ENCODE results near the gene POLR1E.

Gene POLR1E

DNA sequence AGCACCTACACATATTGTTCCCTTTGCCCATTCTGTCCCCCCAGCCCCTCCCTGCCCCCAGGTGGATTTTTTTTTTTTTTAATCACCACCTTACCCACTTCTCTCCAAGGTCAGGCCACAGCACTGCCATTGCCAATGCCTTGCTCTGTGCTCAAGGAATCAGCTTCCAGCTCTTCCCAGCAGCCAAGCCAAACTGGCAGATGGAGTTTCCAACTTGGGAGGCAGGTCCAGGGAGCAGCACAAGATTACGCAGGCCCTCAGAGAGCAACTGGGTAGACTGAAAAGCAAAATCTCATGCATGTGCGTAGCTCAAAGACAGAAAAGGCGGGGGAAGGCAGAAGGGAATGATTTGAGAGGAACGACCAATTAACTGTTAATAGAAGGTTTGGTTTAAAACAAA is 48.1 kb upstream of the POLR1E start:
- Histone ChIP-seq H3K27me3 (replicated peaks; ENCODE audit: insufficient read depth, low read length) (no peaks in the 10 kb centered on the region), H2AFZ (ENCODE audit: low read length) (no peak overlapping the region), H3K27ac (ENCODE audit: low read length) (no peak overlapping the region), H3K9me3 (replicated peaks; ENCODE audit: insufficient read depth, low read length) (no peaks in the 10 kb centered on the region), H3K4me1 (ENCODE audit: low read length) (peaks cover 22% of the 10 kb centered on the region), H3K4me2 (ENCODE audit: low read depth, low read length) (no peak overlapping the region), H3K9ac (ENCODE audit: low read length) (no peak overlapping the region), H4K20me1 (ENCODE audit: insufficient read depth, low read length) (no peaks in the 10 kb centered on the region; the same call in 1 of the 2 replicates), H3F3A (ENCODE audit: insufficient read depth, low read length) (0 out of 2 replicates have a peak, but pooled peaks cover 8% of the 10 kb centered on the region), H3K79me2 (ENCODE audit: low read length) (peaks cover 25% of the 10 kb centered on the region), H3K4me3 (ENCODE audit: low read length) (no peak overlapping the region), H3K36me3 (replicated peaks; ENCODE audit: insufficient read depth, low read length) (peaks cover 5% of the 10 kb centered on the region; the same call in 1 of the 2 replicates), H3K9me2 (replicated peaks; ENCODE audit: insufficient read depth, low read length) (no peaks in the 10 kb centered on the region)
- no peak for DNase-seq
- TF ChIP-seq EZH2phosphoT487 (IDR thresholded peaks at IDR 0.05; ENCODE audit: low read length): no peak
- TF ChIP-seq EZH2 (optimal IDR thresholded peaks at IDR 0.05; ENCODE audit: low read depth, low read length): no peak
- TF ChIP-seq, protein P1, sequence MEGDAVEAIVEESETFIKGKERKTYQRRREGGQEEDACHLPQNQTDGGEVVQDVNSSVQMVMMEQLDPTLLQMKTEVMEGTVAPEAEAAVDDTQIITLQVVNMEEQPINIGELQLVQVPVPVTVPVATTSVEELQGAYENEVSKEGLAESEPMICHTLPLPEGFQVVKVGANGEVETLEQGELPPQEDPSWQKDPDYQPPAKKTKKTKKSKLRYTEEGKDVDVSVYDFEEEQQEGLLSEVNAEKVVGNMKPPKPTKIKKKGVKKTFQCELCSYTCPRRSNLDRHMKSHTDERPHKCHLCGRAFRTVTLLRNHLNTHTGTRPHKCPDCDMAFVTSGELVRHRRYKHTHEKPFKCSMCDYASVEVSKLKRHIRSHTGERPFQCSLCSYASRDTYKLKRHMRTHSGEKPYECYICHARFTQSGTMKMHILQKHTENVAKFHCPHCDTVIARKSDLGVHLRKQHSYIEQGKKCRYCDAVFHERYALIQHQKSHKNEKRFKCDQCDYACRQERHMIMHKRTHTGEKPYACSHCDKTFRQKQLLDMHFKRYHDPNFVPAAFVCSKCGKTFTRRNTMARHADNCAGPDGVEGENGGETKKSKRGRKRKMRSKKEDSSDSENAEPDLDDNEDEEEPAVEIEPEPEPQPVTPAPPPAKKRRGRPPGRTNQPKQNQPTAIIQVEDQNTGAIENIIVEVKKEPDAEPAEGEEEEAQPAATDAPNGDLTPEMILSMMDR (IDR thresholded peaks at IDR 0.05; ENCODE audit: low read length): no peak

DNA sequence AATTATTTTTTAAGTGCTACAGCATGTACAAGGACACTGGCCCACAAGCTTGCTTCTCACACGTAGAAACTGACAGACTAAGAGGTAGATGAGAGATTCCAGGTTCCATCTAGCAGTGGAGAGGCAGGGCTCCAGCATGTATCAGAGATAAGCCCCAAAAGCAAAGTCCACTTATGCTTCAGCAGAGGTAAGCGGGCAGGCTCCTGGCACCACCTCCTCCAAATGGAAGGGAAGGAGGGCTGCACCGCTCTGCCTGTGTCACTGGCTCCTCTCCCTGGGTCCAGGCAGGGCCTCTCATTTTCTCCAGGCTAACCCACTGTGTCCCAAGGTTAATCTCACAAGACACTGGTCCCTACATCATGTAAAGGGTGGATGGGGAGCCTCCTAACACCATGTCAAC is 47.4 kb upstream of the POLR1E start:
- Histone ChIP-seq H3K4me2 (ENCODE audit: low read depth, low read length) (no peak overlapping the region), H3K9me2 (replicated peaks; ENCODE audit: insufficient read depth, low read length) (no peaks in the 10 kb centered on the region), H4K20me1 (ENCODE audit: insufficient read depth, low read length) (no peaks in the 10 kb centered on the region; the same call in 1 of the 2 replicates), H3K27ac (ENCODE audit: low read length) (no peak overlapping the region), H3F3A (ENCODE audit: insufficient read depth, low read length) (0 out of 2 replicates have a peak, but pooled peaks cover 8% of the 10 kb centered on the region), H3K9ac (ENCODE audit: low read length) (no peak overlapping the region), H2AFZ (ENCODE audit: low read length) (no peak overlapping the region), H3K4me3 (ENCODE audit: low read length) (no peak overlapping the region), H3K36me3 (replicated peaks; ENCODE audit: insufficient read depth, low read length) (peaks cover 5% of the 10 kb centered on the region; the same call in 1 of the 2 replicates), H3K9me3 (replicated peaks; ENCODE audit: insufficient read depth, low read length) (no peaks in the 10 kb centered on the region), H3K4me1 (ENCODE audit: low read length) (peaks cover 25% of the 10 kb centered on the region), H3K79me2 (ENCODE audit: low read length) (peaks cover 26% of the 10 kb centered on the region), H3K27me3 (replicated peaks; ENCODE audit: insufficient read depth, low read length) (no peaks in the 10 kb centered on the region)
- TF ChIP-seq EZH2 (optimal IDR thresholded peaks at IDR 0.05; ENCODE audit: low read depth, low read length): no peak
- TF ChIP-seq, protein P1 (IDR thresholded peaks at IDR 0.05; ENCODE audit: low read length): no peak
- no peak for TF ChIP-seq EZH2phosphoT487 (IDR thresholded peaks at IDR 0.05; ENCODE audit: low read length)
- DNase-seq: no peak

DNA sequence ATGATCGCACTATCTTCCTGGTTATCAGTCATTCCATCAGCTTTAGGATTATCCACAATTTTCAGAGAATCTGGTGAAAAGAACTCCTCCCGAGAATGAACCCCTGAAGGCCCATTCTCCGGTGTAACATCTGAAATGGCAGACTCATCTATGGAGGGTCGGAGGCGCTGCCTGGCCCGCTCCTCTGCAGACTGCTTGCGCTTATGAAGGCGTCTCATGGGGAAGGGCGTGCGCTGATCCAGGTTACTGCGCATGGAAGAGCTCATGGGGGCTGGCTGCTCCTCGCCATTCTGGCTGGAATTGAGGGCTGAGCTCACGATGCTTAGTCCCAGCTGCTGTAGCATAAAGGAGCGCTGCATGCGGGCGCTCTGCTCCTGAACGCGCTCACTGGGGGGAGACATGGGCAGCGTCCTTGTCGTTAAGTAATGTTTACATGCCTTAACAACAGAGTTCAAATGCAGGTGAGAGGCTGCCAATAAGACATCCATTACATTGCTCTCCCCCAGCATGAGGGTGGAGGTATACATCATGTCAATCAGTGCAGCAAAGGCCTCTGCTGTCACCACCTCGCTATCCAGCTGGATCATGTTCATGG is 43.9 kb upstream of the POLR1E start:
- no peaks in the 10 kb centered on the region for H3K27me3 ChIP-seq (replicated peaks; ENCODE audit: insufficient read depth, low read length)
- H3K9me2 ChIP-seq (replicated peaks; ENCODE audit: insufficient read depth, low read length): no peaks in the 10 kb centered on the region
- peaks cover 25% of the 10 kb centered on the region for H3K4me1 ChIP-seq (ENCODE audit: low read length)
- no peak overlapping the region for H2AFZ ChIP-seq (ENCODE audit: low read length)
- H3K9ac ChIP-seq (ENCODE audit: low read length): no peak overlapping the region
- H4K20me1 ChIP-seq (ENCODE audit: insufficient read depth, low read length): no peaks in the 10 kb centered on the region
- DNase-seq: no peak
- H3K36me3 ChIP-seq (replicated peaks; ENCODE audit: insufficient read depth, low read length): peaks cover 5% of the 10 kb centered on the region; the same call in 1 of the 2 replicates
- TF ChIP-seq EZH2phosphoT487 (IDR thresholded peaks at IDR 0.05; ENCODE audit: low read length) (no peak), EZH2 (optimal IDR thresholded peaks at IDR 0.05; ENCODE audit: low read depth, low read length) (no peak)
- TF ChIP-seq, protein P1 (IDR thresholded peaks at IDR 0.05; ENCODE audit: low read length): no peak
- no peaks in the 10 kb centered on the region for H3K9me3 ChIP-seq (replicated peaks; ENCODE audit: insufficient read depth, low read length)
- H3K27ac ChIP-seq (ENCODE audit: low read length): peak overlapping the region; percentile 42; the same call in 1 of the 2 replicates
- H3F3A ChIP-seq (ENCODE audit: insufficient read depth, low read length): 0 out of 2 replicates have a peak, but pooled peaks cover 8% of the 10 kb centered on the region
- peaks cover 39% of the 10 kb centered on the region for H3K79me2 ChIP-seq (ENCODE audit: low read length)
- no peak overlapping the region for H3K4me3 ChIP-seq (ENCODE audit: low read length)
- no peak overlapping the region for H3K4me2 ChIP-seq (ENCODE audit: low read depth, low read length)

Data from MM.1S (cell line).